ENCODE data around the gene THSD7B.

Gene THSD7B

DNA sequence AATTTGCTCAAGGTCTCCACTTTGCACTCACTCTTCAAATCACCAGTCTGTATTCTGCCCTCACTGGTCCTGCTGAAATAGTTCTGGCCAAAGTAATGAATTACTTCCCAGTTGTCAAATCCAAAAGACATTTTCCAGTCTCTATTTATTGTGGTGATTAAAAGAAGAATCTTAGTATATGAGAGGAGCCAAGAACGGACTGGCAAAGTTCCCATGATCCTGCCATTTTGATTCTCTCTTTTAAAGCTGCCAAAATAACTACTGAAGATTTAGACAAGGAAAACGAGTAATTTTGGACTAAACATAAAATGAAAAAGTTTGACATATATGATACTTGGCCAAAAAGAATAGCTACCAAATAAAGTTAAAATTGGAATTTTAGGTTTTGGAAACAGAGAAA lies 12.0 kb downstream of the THSD7B start:
- H3K36me3 Mint-ChIP-seq, result no peaks in the 10 kb centered on the region
- H3K9me3 Mint-ChIP-seq, result no peaks in the 10 kb centered on the region
- DNase-seq, result no peak
- no peak overlapping the region for H3K4me3 Mint-ChIP-seq
- no peak for ATAC-seq (replicated peaks)
- peaks cover 4 to 6% of the 10 kb centered on the region in 2 donors for H3K27me3 Mint-ChIP-seq
- no peaks in the 10 kb centered on the region for H3K4me1 Mint-ChIP-seq
- no peak overlapping the region for H3K27ac Mint-ChIP-seq

DNA sequence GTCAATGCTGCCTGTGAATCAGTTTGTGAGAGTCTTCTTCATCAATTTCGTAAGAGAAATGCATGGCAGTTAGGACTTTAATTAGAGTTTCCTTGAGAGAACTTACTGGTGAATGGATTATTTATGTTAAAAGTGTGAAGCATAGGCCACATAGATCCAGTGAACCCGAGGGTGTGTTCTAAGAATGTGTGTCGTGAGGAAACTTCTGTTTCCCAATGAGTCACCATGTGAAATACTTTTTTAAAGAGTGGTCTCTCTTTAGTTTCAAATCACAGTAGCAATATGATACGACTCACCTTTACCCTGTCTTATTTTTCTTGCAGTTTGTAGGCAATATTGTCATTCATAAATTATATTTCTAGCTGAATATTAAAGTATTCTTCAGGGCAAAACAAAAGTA lies 18.5 kb downstream of the THSD7B start:
- Mint-ChIP-seq H3K36me3 (no peaks in the 10 kb centered on the region), H3K4me3 (no peak overlapping the region), H3K27me3 (peaks cover 4 to 16% of the 10 kb centered on the region in 2 donors), H3K27ac (no peak overlapping the region), H3K9me3 (no peaks in the 10 kb centered on the region), H3K4me1 (no peaks in the 10 kb centered on the region)
- ATAC-seq (replicated peaks) (no peak), DNase-seq (no peak)

DNA sequence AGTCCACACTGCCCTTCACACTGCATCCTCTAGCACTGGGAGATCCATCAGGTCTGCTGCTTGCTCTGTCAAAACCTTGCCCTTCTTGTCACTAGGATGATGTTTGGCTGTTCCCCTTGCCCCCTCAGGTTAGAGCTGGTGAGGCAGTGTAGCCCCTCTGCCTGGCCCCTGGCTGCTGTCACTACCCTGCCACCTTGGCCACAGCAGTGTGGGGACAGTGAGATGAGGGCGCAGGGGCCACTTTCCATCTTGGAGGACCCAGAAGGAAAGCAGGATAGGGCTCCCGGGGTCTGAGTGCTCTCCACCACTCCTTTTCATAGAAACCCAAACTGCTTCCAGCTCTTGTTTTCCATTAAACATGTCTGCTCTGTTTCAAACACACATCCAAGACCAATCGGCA lies 19.9 kb downstream of the THSD7B start:
- Mint-ChIP-seq H3K27me3 (peaks cover 4 to 16% of the 10 kb centered on the region in 2 donors), H3K27ac (no peak overlapping the region), H3K4me1 (no peaks in the 10 kb centered on the region), H3K9me3 (no peaks in the 10 kb centered on the region), H3K4me3 (no peak overlapping the region), H3K36me3 (no peaks in the 10 kb centered on the region)
- DNase-seq, result no peak
- ATAC-seq (replicated peaks), result no peak

DNA sequence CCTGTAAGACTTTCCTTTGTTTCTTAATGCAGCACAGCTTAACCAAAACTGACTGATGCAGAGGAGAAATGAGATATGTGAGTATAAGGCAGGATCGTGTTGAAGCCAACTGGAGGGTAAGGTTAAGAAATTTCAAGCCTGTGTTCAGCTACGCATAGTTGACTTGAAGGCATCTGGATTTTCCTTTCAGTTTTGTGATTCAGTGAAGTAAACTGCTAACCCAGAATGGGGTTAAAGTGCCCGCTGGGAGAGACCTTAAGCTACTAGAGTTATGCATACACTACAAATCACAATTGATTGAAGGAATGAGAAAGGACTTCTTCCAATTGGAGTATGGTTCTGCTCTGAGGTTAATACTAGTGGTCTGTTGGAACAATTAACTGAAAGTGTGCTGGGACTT lies 22.6 kb downstream of the THSD7B start:
- Mint-ChIP-seq H3K36me3 (no peaks in the 10 kb centered on the region), H3K4me1 (no peaks in the 10 kb centered on the region), H3K27ac (no peak overlapping the region), H3K9me3 (no peaks in the 10 kb centered on the region), H3K4me3 (no peak overlapping the region), H3K27me3 (peaks cover 5 to 9% of the 10 kb centered on the region in 2 donors)
- DNase-seq, result no peak
- no peak for ATAC-seq (replicated peaks)

DNA sequence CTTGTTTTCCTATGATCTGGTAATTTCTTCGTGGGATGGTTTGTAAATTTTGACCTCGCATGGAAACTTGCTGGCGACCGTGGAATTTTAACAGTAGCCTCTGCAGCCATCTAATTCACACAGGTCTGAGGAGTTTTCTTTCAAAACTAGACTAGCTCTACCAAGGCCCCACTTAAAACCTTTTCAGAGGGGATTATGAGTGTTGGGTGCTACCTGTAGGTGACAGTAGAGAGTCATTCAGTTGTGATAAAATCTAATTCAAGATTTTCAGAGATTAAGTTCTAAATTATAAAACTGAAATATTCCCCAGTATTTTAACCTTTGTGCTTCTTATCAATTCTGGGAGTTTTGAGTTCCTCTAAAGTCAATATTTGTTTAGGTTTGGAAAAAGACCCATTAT lies 31.0 kb downstream of the THSD7B start:
- H3K4me3 Mint-ChIP-seq, result no peak overlapping the region
- no peaks in the 10 kb centered on the region for H3K36me3 Mint-ChIP-seq
- H3K27me3 Mint-ChIP-seq, result peaks cover 0 to 5% of the 10 kb centered on the region in 2 donors
- DNase-seq, result no peak
- no peak for ATAC-seq (replicated peaks)
- no peak overlapping the region for H3K27ac Mint-ChIP-seq
- H3K4me1 Mint-ChIP-seq, result no peaks in the 10 kb centered on the region
- no peaks in the 10 kb centered on the region for H3K9me3 Mint-ChIP-seq

DNA sequence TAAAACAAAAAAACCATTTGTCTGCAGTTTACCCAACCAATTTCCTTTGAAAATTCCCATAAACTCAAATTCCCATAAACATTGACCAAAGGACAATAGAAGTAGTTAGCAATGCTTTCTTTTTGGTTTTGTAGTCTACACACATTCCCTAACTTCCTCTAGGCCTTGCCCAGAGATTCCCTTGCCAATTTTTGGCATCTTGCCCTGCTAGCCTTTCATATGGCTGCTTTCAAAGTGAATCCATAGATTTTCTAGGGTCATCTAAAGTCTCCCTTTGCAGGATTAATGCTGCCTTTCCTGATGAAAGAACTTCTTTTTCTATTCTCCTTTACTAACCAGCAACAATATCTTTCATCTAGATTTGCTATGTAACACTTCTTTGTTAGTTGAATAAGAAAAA lies 33.4 kb downstream of the THSD7B start:
- Mint-ChIP-seq H3K9me3 (no peaks in the 10 kb centered on the region), H3K36me3 (no peaks in the 10 kb centered on the region), H3K27me3 (no peaks in the 10 kb centered on the region), H3K4me1 (no peaks in the 10 kb centered on the region), H3K4me3 (no peak overlapping the region), H3K27ac (no peak overlapping the region)
- no peak for ATAC-seq (replicated peaks)
- DNase-seq, result no peak

DNA sequence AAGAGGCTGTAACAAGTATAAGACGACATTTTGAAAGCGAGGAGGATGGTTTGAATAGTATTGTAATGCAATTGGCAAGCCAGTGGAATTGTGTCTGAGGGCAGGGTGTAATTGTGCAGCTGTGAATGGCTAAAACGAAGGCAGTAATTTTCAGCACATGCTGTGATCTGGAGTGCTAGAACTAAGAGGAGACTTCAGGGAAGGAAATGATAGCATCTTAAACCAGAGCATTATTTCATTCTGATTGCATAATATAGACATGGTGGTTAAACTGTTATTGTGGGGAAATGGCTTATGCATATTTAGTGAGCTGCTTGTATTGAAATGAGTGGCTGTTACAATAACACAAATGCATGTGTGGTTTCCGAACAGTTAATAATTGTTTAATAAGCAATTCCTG lies 36.3 kb downstream of the THSD7B start:
- H3K27me3 Mint-ChIP-seq, result no peaks in the 10 kb centered on the region
- peaks cover 4 to 8% of the 10 kb centered on the region in 2 donors for H3K9me3 Mint-ChIP-seq
- H3K4me3 Mint-ChIP-seq, result no peak overlapping the region
- ATAC-seq (replicated peaks) (no peak), DNase-seq (no peak)
- no peaks in the 10 kb centered on the region for H3K36me3 Mint-ChIP-seq
- no peak overlapping the region for H3K27ac Mint-ChIP-seq
- H3K4me1 Mint-ChIP-seq, result no peaks in the 10 kb centered on the region

DNA sequence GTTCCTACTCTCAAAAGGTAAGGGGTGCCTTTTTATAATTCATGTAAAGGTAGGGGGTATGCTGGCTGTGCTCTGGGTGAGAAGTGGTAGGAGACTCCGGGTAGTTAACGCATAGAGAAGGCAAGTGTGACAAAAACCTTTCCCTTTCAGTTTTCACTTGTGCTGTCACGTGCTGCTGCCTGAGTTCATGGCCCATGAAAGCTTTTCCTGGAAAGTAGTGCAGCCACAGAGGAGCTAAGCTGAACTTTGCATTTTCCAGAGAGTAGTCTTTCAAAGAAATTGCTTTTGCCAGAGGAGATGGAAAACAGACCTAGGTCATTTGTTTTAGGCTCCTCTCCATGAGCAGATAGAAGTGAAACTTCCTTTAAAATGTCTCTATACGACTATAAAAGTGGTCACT lies 44.7 kb downstream of the THSD7B start:
- H3K4me3 Mint-ChIP-seq, result no peak overlapping the region
- DNase-seq, result no peak
- ATAC-seq (replicated peaks), result no peak
- no peaks in the 10 kb centered on the region for H3K4me1 Mint-ChIP-seq
- peaks cover 6 to 10% of the 10 kb centered on the region in 2 donors for H3K9me3 Mint-ChIP-seq
- H3K27me3 Mint-ChIP-seq, result no peaks in the 10 kb centered on the region
- no peak overlapping the region for H3K27ac Mint-ChIP-seq
- H3K36me3 Mint-ChIP-seq, result no peaks in the 10 kb centered on the region

DNA sequence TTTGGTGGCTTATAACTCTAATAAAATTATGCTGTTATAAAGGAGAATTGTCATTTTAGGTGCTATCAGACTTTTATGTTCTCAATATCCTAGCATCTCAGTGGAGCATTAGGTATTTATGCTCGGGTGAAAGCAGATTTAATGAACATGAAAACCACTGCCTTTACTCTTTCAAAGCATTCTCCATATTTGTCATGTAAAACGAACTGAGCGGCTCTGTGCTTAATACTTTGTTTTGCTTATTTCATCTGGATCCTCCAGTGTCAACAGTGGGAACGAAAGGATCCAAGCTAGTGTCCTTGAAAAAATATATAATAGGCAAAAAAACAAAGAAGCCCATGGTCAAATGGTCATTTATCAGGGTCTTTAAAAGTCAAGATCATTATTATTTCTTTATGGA lies 53.5 kb downstream of the THSD7B start:
- Mint-ChIP-seq H3K4me1 (no peaks in the 10 kb centered on the region), H3K4me3 (no peak overlapping the region), H3K36me3 (no peaks in the 10 kb centered on the region), H3K9me3 (no peaks in the 10 kb centered on the region), H3K27ac (no peak overlapping the region), H3K27me3 (no peaks in the 10 kb centered on the region)
- DNase-seq (no peak), ATAC-seq (replicated peaks) (no peak)

DNA sequence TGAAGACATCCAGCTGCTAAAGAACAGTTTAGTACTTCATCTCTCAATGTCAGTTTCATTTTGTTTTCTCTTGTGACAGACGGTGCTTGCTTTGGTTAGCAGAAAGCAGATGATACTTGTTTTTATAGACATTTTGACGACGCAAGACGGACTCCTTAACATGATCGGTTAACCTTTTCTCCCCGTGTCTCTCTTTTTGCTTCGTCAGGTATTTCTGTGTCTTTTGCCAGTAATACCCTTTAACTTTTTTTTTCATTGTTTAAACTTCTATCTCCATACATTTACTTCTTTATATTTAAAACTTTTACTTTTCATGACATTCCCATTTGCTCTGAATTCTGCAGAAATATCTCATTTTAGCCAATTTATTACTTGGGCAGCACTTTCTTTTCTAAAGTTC lies 57.9 kb downstream of the THSD7B start:
- ATAC-seq (replicated peaks), result no peak

DNA sequence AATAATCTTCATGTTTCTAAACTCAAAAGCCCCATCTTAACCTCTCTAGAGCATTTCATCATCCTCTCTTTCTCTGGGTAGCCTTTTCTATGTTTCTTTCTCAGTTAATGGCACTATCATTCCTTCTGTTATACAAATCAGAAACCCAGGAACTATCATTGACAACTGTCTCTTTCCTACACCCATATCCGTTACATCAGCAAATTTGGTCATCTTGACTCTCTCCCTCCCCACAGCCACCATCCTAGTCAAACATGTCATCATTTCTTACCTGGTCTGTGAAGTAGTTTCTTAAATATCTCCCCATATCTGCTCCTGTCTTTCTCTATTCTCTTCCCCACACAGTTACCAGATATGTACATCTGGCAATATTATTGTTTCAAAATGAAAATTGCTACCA lies 62.8 kb downstream of the THSD7B start:
- no peak overlapping the region for H3K4me3 Mint-ChIP-seq
- ATAC-seq (replicated peaks) (no peak), DNase-seq (no peak)
- H3K27ac Mint-ChIP-seq, result no peak overlapping the region
- no peaks in the 10 kb centered on the region for H3K36me3 Mint-ChIP-seq
- no peaks in the 10 kb centered on the region for H3K27me3 Mint-ChIP-seq
- peaks cover 0 to 3% of the 10 kb centered on the region in 2 donors for H3K9me3 Mint-ChIP-seq
- H3K4me1 Mint-ChIP-seq, result no peaks in the 10 kb centered on the region

More for the DNA sequence above, 57.9 kb downstream of the THSD7B start:
- H3K9me3 Mint-ChIP-seq, result no peaks in the 10 kb centered on the region
- no peak overlapping the region for H3K4me3 Mint-ChIP-seq
- no peak overlapping the region for H3K27ac Mint-ChIP-seq
- H3K4me1 Mint-ChIP-seq, result no peaks in the 10 kb centered on the region
- H3K36me3 Mint-ChIP-seq, result no peaks in the 10 kb centered on the region
- no peak for DNase-seq
- H3K27me3 Mint-ChIP-seq, result no peaks in the 10 kb centered on the region

DNA sequence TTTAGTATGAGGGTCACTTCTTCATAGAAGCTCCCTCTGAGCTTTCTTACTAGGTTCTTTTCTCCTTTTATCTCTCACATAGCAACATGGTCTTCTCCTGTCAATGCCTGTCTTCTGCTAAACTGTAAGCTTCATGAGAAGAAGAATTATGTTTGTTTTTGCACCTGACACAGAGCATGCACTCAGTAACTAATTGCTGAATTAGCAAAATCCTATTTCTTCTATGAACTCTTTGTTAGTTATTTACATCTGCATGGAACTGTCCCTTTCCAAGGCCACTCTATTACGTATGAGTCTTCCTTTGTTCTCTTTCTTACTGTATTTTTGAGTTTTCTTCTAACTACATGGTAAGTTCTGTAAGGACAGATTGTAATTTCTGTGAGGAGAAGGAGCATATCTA lies 63.4 kb downstream of the THSD7B start:
- Mint-ChIP-seq H3K4me1 (no peaks in the 10 kb centered on the region), H3K27ac (no peak overlapping the region), H3K36me3 (no peaks in the 10 kb centered on the region), H3K27me3 (no peaks in the 10 kb centered on the region), H3K4me3 (no peak overlapping the region), H3K9me3 (peaks cover 0 to 3% of the 10 kb centered on the region in 2 donors)
- DNase-seq (no peak), ATAC-seq (replicated peaks) (no peak)

DNA sequence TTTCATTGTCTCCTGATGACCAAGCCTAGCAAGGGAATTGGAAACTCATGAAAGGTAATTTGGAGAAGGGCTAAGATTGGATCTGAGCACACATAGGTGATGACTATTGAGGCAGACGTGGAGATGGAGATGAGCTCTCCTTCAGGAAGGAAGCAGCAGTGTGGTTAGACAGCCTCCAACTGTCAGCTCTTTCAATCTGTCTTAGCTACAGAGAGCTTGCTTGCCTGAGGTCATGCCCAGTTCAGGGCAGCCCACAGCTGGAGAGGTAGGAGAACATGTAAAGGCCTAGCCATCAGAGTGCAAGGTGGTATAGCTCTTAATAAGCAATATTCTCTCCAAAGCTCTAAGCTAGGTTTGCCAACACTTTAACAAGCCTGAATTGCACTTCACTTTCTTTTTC lies 79.2 kb downstream of the THSD7B start:
- H3K4me1 Mint-ChIP-seq, result no peaks in the 10 kb centered on the region
- H3K27ac Mint-ChIP-seq, result no peak overlapping the region
- no peak for DNase-seq
- H3K9me3 Mint-ChIP-seq, result no peaks in the 10 kb centered on the region
- ATAC-seq (replicated peaks), result no peak
- H3K36me3 Mint-ChIP-seq, result no peaks in the 10 kb centered on the region
- H3K4me3 Mint-ChIP-seq, result no peak overlapping the region
- no peaks in the 10 kb centered on the region for H3K27me3 Mint-ChIP-seq

DNA sequence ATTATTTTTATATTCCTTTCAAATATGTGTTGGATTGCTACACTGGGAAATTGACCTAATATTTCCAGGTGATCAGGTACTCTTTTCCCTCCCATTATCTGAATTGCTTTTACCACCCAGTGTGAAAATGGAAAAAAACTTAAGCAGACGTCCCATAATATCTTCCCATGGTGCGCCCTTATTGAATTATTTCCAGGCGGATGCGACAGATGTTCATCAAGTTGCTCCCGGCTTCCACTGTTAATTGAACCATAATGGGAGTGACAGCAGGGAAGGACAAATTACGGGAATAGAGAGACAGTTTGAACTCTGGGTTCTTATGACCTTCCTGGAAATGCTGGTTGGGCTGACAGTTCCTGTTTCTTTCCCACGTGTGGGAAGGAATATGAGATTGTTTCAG lies 93.3 kb downstream of the THSD7B start:
- H3K4me1 Mint-ChIP-seq, result no peaks in the 10 kb centered on the region
- no peak for ATAC-seq (replicated peaks)
- DNase-seq, result no peak

DNA sequence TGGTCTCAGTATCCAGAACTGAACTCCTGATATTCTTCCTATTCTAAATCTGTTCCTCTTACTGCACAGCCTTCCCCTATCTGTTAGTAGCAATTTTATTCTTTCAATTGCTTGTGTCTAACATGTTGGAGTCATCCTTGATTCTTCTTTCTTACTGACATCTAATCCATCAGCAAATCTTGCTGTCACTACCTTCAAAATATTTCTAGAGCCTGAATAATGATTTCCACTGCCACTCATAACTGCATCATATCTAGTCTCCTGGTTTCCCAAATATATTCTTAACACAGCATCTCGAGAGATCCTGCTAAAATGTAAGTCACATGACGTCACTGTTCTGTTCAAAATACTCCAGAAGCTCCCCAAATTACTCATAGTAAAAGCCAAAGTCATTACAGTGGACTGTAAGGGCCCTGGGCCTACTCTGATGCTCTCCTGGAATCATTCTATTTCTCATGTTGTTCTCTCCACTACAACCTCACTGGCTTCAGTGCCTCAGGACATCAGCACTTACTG lies 95.2 kb downstream of the THSD7B start:
- no peaks in the 10 kb centered on the region for H3K4me1 Mint-ChIP-seq
- no peaks in the 10 kb centered on the region for H3K27me3 Mint-ChIP-seq
- no peak overlapping the region for H3K27ac Mint-ChIP-seq
- no peak for DNase-seq
- no peak overlapping the region for H3K4me3 Mint-ChIP-seq
- ATAC-seq (replicated peaks), result no peak
- no peaks in the 10 kb centered on the region for H3K36me3 Mint-ChIP-seq
- peaks cover 1 to 4% of the 10 kb centered on the region in 2 donors for H3K9me3 Mint-ChIP-seq

More for the DNA sequence above, 93.3 kb downstream of the THSD7B start:
- Mint-ChIP-seq H3K9me3 (peaks cover 0 to 7% of the 10 kb centered on the region in 2 donors), H3K27me3 (no peaks in the 10 kb centered on the region), H3K27ac (no peak overlapping the region), H3K4me3 (no peak overlapping the region), H3K36me3 (no peaks in the 10 kb centered on the region)

DNA sequence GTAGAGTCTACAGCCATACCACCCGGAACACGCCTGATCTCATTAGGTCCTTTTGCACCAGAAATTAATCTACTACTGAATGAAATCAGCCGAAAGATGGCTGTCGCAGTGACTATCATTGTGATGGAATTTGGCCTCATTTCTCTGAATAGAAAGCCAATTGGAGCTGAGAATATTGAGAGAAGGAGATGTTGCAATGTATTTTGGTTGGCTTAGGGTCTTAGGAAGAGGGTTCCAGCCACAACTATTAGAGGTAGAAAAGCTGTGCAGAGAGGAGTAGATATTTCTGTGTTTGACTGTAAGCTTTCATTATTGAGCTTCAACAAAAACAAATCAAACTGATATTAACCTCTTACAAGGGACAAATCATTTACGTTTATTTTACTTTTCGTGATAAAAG lies 98.1 kb downstream of the THSD7B start:
- ATAC-seq (replicated peaks), result no peak
- DNase-seq, result no peak
- H3K4me1 Mint-ChIP-seq, result no peaks in the 10 kb centered on the region

More for the DNA sequence above, 98.1 kb downstream of the THSD7B start:
- no peaks in the 10 kb centered on the region for H3K36me3 Mint-ChIP-seq
- no peaks in the 10 kb centered on the region for H3K27me3 Mint-ChIP-seq
- H3K27ac Mint-ChIP-seq, result no peak overlapping the region
- H3K4me3 Mint-ChIP-seq, result no peak overlapping the region
- H3K9me3 Mint-ChIP-seq, result peaks cover 0 to 1% of the 10 kb centered on the region in 2 donors
